Trophoblast cell (in vitro differentiated cells and primary cell): ENCODE results near the gene MICU2.

Source experiments
- DNase-seq, 2 donors: peaks; one replicate each; pipeline ENCODE4 v3.0.0-alpha.2; 2016
- H2AFZ ChIP-seq: 2 replicates; pipeline ENCODE4 v1.6.1; 2013; ENCODE audit warnings: low read length, moderate library complexity, mild to moderate bottlenecking; ENCODE audit not compliant: insufficient read depth, poor library complexity
- H2AK5ac ChIP-seq: 2 replicates; pipeline ENCODE4 v1.6.1; 2013; ENCODE audit warnings: mild to moderate bottlenecking, low read length
- H2BK120ac ChIP-seq: 2 replicates; pipeline ENCODE4 v1.6.1; 2013; ENCODE audit warnings: low read length, mild to moderate bottlenecking, moderate library complexity; ENCODE audit not compliant: insufficient read depth, poor library complexity
- H2BK12ac ChIP-seq: 2 replicates; pipeline ENCODE4 v1.6.1; 2013; ENCODE audit warnings: mild to moderate bottlenecking, low read length, moderate library complexity
- H2BK5ac ChIP-seq: 2 replicates; pipeline ENCODE4 v1.6.1; 2013; ENCODE audit warnings: low read length, low read depth, moderate library complexity, mild to moderate bottlenecking; ENCODE audit not compliant: poor library complexity
- H3K14ac ChIP-seq: 2 replicates; pipeline ENCODE4 v1.6.1; 2013; ENCODE audit warnings: mild to moderate bottlenecking, low read length
- H3K18ac ChIP-seq: 2 replicates; pipeline ENCODE4 v1.6.1; 2013; ENCODE audit warnings: mild to moderate bottlenecking, low read length
- H3K23ac ChIP-seq: 2 replicates; pipeline ENCODE4 v1.6.1; 2013; ENCODE audit warnings: low read length
- H3K27ac ChIP-seq: 2 replicates; pipeline ENCODE4 v1.5.1; 2013; ENCODE audit warnings: low read depth, mild to moderate bottlenecking, inconsistent platforms, low read length, moderate library complexity
- H3K27me3 ChIP-seq: 2 replicates; pipeline ENCODE4 v1.6.1; 2013; ENCODE audit warnings: inconsistent platforms, mild to moderate bottlenecking, low read length, moderate library complexity; ENCODE audit not compliant: insufficient read depth
- H3K36me3 ChIP-seq, 2 experiments: 1 replicate in 1 of 2; 2 replicates in 1 of 2; pipeline ENCODE4 v1.6.1; 2013; ENCODE audit warnings: low read length in 2 of 2, mild to moderate bottlenecking in 2 of 2, moderate library complexity in 1 of 2; ENCODE audit not compliant: insufficient read depth in 2 of 2, control insufficient read depth in 1 of 2
- H3K4ac ChIP-seq: 2 replicates; pipeline ENCODE4 v1.6.1; 2013; ENCODE audit warnings: low read depth, mild to moderate bottlenecking, low read length, moderate library complexity
- H3K4me1 ChIP-seq, 2 experiments: 1 replicate in 1 of 2; 2 replicates in 1 of 2; pipeline ENCODE4 v1.6.1; 2013; ENCODE audit warnings: low read length in 2 of 2, mild to moderate bottlenecking in 2 of 2, moderate library complexity in 1 of 2; ENCODE audit not compliant: insufficient read depth in 2 of 2, control insufficient read depth in 1 of 2
- H3K4me2 ChIP-seq: 2 replicates; pipeline ENCODE4 v1.6.1; 2013; ENCODE audit warnings: inconsistent platforms, mild to moderate bottlenecking, low read length, moderate library complexity
- H3K4me3 ChIP-seq: 2 replicates; pipeline ENCODE4 v1.5.1; 2013; ENCODE audit warnings: mild to moderate bottlenecking, low read depth, low read length, inconsistent platforms
- H3K79me1 ChIP-seq: one replicate; pipeline ENCODE4 v1.6.1; 2013; ENCODE audit warnings: low read length
- H3K79me2 ChIP-seq: 2 replicates; pipeline ENCODE4 v1.6.1; 2013; ENCODE audit warnings: low read length, mild to moderate bottlenecking; ENCODE audit not compliant: control insufficient read depth, insufficient read depth, poor library complexity
- H3K9ac ChIP-seq: 2 replicates; pipeline ENCODE4 v1.6.1; 2013; ENCODE audit warnings: mild to moderate bottlenecking, low read length
- H3K9me3 ChIP-seq: 2 replicates; pipeline ENCODE4 v1.6.1; 2013; ENCODE audit warnings: low read depth, mild to moderate bottlenecking, control low read depth, inconsistent platforms, low read length; ENCODE audit not compliant: insufficient read depth
- H4K12ac ChIP-seq: 2 replicates; pipeline ENCODE4 v1.6.1; 2013; ENCODE audit warnings: low read depth, mild to moderate bottlenecking, low read length, moderate library complexity
- H4K8ac ChIP-seq: 2 replicates; pipeline ENCODE4 v1.6.1; 2013; ENCODE audit warnings: low read depth, mild to moderate bottlenecking, low read length, moderate library complexity
- H4K91ac ChIP-seq: one replicate; pipeline ENCODE4 v1.6.1; 2013; ENCODE audit warnings: low read depth, mild to moderate bottlenecking, low read length, moderate library complexity
- WGBS: extraction: QIAGEN DNeasy Blood & Tissue Kit; methylation state at CpG from one replicate; pipeline ENCODE4 v1.1.7; 2013; ENCODE audit warnings: missing lambda C conversion rate; ENCODE audit not compliant: insufficient read length, insufficient coverage; ENCODE audit errors: extremely low coverage; 5-methylcytosine and 5-hydroxymethylcytosine counted together

Gene MICU2

DNA sequence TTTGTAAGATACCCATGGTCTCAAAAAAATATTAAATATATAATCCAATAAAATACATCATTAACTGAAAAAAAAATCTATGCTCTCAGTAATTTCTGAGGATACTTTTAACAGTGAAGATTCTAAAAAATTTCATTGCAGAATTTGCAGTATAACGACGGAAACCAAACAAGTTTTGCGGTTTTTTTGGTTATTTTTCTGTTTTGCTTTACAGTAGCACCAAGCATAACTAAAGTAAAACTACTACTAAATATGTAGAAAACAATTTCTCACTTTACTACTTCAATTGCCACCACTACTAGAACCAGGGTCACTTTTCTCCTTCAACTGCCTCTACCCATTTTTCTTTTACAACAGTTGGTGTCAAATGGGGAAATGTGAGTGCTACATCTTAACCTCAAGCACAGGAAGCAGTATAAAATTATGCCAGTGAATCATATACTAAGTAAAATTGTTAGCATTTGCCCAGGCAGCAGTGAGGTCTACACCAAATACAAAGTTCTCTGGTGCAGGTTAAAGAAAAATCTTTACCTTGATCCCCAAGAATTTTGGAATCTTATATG lies 24.1 kb downstream of the MICU2 start:
- H3K79me2 ChIP-seq, result no peaks in the 10 kb centered on the region
- no peak overlapping the region for H3K4me3 ChIP-seq
- H3K9me3 ChIP-seq, result peaks cover 2% of the 10 kb centered on the region
- no peak overlapping the region for H3K18ac ChIP-seq
- H3K4me1 ChIP-seq, result no peaks in the 10 kb centered on the region
- H3K9ac ChIP-seq, result no peak overlapping the region
- DNase-seq, result no peak
- no peak overlapping the region for H3K14ac ChIP-seq
- H3K79me1 ChIP-seq, result peaks cover 1% of the 10 kb centered on the region
- no peak overlapping the region for H2BK12ac ChIP-seq
- no CpG with 5 or more reads among the region's 3 CpGs for WGBS
- no peak overlapping the region for H4K91ac ChIP-seq
- H4K12ac ChIP-seq, result no peak overlapping the region
- no peak overlapping the region for H2BK5ac ChIP-seq
- H3K4ac ChIP-seq, result no peak overlapping the region
- H3K27me3 ChIP-seq, result no peaks in the 10 kb centered on the region
- H2AFZ ChIP-seq, result no peak overlapping the region
- no peak overlapping the region for H2AK5ac ChIP-seq
- no peak overlapping the region for H3K23ac ChIP-seq
- H3K27ac ChIP-seq, result no peak overlapping the region
- no peak overlapping the region for H3K4me2 ChIP-seq
- H3K36me3 ChIP-seq, result peaks cover 2 to 3% of the 10 kb centered on the region in 2 experiments
- no peak overlapping the region for H2BK120ac ChIP-seq
- H4K8ac ChIP-seq, result no peak overlapping the region

DNA sequence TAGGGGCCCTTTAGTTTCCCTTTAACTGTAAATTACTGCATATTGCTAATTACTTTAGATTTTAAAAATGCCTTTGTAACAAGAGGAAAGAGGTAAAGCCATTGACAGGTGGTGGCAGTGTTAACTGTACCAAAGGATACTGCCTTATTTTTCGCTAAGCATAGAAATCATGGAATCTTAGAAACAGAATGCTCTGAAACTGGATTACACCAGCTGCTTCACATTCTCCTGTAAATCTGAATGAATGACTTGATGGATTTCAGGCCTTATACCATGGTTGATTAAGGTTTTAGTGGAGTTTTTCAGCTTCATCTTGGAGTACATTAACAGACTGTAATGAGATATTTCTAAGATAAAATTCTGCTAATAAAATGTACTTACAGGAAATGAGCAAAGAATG lies 25.2 kb downstream of the MICU2 start:
- no peak overlapping the region for H3K18ac ChIP-seq
- no peak overlapping the region for H3K14ac ChIP-seq
- no peak overlapping the region for H4K8ac ChIP-seq
- H3K4me2 ChIP-seq, result no peak overlapping the region
- no peak for DNase-seq
- no peaks in the 10 kb centered on the region for H3K79me2 ChIP-seq
- H3K9ac ChIP-seq, result no peak overlapping the region
- H3K4me1 ChIP-seq, result no peaks in the 10 kb centered on the region
- WGBS, result no CpG with 5 or more reads among the region's 1 CpG
- H3K9me3 ChIP-seq, result peaks cover 2% of the 10 kb centered on the region
- H3K23ac ChIP-seq, result no peak overlapping the region
- H2AK5ac ChIP-seq, result no peak overlapping the region
- H3K27me3 ChIP-seq, result no peaks in the 10 kb centered on the region
- no peak overlapping the region for H3K4ac ChIP-seq
- no peak overlapping the region for H2BK12ac ChIP-seq
- H4K91ac ChIP-seq, result no peak overlapping the region
- H4K12ac ChIP-seq, result no peak overlapping the region
- H3K4me3 ChIP-seq, result no peak overlapping the region
- H3K36me3 ChIP-seq, result peaks cover 2 to 3% of the 10 kb centered on the region in 2 experiments
- H2BK120ac ChIP-seq, result no peak overlapping the region
- H2BK5ac ChIP-seq, result no peak overlapping the region
- no peaks in the 10 kb centered on the region for H3K79me1 ChIP-seq
- no peak overlapping the region for H2AFZ ChIP-seq
- no peak overlapping the region for H3K27ac ChIP-seq

DNA sequence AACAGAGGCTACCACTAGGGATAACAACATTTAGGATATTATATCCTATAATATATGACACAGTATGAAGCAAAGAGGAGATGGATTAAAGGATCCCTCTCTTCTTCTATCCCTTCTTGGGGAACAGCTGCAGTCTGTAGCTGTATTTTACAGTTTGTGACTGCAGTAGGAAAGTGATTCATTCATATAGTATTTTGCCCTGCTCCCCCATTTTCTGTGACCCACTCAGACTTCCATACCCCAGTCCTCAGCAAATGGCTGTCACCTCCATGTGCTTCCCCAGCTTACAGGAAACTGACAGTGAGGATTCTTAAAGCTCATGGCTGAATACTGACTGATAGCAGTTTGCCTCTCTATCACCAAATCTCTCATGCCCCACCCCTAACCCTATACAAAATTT lies 27.5 kb downstream of the MICU2 start:
- Histone ChIP-seq H3K27ac (no peak overlapping the region), H4K12ac (no peak overlapping the region), H3K9me3 (no peaks in the 10 kb centered on the region), H3K79me1 (no peaks in the 10 kb centered on the region), H3K9ac (no peak overlapping the region), H4K8ac (no peak overlapping the region), H2AK5ac (no peak overlapping the region), H3K18ac (no peak overlapping the region), H2BK120ac (no peak overlapping the region), H2AFZ (no peak overlapping the region), H2BK5ac (no peak overlapping the region), H4K91ac (no peak overlapping the region), H3K79me2 (no peaks in the 10 kb centered on the region), H3K36me3 (peaks cover 0 to 2% of the 10 kb centered on the region in 2 experiments), H3K14ac (no peak overlapping the region), H3K23ac (no peak overlapping the region), H3K27me3 (no peaks in the 10 kb centered on the region), H2BK12ac (no peak overlapping the region), H3K4me1 (no peaks in the 10 kb centered on the region), H3K4me3 (no peak overlapping the region), H3K4ac (no peak overlapping the region), H3K4me2 (no peak overlapping the region)
- no peak for DNase-seq

DNA sequence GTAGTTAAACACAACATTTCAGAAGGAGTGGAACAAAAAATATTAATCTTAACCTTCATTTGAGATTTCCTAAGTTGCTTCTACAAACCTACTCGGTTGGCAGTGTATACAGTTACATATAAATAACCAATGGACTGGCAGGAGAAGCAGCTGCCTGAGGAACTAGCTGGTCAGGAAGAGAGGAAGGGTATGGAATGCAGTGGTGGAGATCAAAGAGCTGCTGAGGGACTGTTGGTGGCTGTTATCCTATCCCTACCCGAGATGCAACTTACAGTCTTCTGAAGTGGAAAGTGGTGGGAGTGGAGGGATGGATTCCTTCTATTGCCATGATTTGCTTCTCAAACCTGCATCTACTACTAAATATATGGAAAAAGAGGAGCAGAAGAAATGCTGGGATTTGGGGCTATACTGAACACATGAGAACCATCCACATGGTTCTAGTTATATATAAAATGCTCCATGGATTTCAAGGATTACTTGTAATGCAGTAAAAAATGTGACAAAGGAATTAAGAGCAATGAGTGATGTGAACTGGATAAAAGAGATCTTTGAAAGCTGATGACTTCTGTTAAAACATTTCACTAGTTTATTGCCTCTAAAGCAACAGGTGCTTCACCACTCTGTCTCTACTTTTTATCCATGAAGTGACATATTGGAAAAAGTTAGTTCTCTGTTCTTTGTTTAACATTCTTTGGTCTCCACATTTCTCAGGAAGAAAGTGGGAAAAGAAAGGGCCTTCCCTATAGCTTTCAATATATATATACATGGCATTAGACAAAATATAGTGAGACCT lies 29.9 kb downstream of the MICU2 start:
- Histone ChIP-seq H3K27me3 (no peaks in the 10 kb centered on the region), H3K27ac (no peak overlapping the region), H3K18ac (no peak overlapping the region), H3K9ac (no peak overlapping the region), H3K79me1 (no peaks in the 10 kb centered on the region), H4K91ac (no peak overlapping the region), H3K9me3 (no peaks in the 10 kb centered on the region), H4K8ac (no peak overlapping the region), H2BK12ac (no peak overlapping the region), H2BK120ac (no peak overlapping the region), H2BK5ac (no peak overlapping the region), H3K4me3 (no peak overlapping the region), H3K36me3 (peaks cover 0 to 2% of the 10 kb centered on the region in 2 experiments), H2AK5ac (no peak overlapping the region), H3K79me2 (no peaks in the 10 kb centered on the region), H2AFZ (no peak overlapping the region), H3K23ac (no peak overlapping the region), H3K4me1 (no peaks in the 10 kb centered on the region), H4K12ac (no peak overlapping the region), H3K4me2 (no peak overlapping the region), H3K14ac (no peak overlapping the region), H3K4ac (no peak overlapping the region)
- no peak for DNase-seq
- whole genome bisulfite sequencing, result no CpG with 5 or more reads among the region's 2 CpGs
